PC-9 (cell line): Measurements from ENCODE around the gene SULT2A1. TPM values are rescaled to one million over a fixed set of nuclear protein-coding genes. Genes with fewer than 3 reads are reported as not detected.
"Not testable (repeated sequence)": the region's sequence is repeated elsewhere in the genome, so short reads cannot be mapped to it uniquely, and the experiment has no call there.

Experiments used
- Bru-seq: library from RNA; stranded (reverse); fragments of 400-500 nt; gene quantifications from one replicate; lab custom pipeline; 2021; lab: Mats Ljungman, UMichigan
- BruChase-seq, 2 experiments: library from RNA; stranded (reverse); fragments of 400-500 nt; gene quantifications; one replicate each; lab custom pipeline; 2021; lab: Mats Ljungman, UMichigan
- BruUV-seq: library from RNA; stranded (reverse); fragments of 400-500 nt; replicated peaks from 2 replicates; lab custom pipeline; 2021; lab: Mats Ljungman, UMichigan
- CTCF ChIA-PET: fragments of 300-600 bp; sonication (Branson Sonifier 250); formaldehyde crosslinking; loops from one replicate; lab custom pipeline; 2022; ENCODE audit warnings: antibody characterized with exemption; lab: Charles Lee
- POLR2A ChIA-PET: fragments of 300-600 bp; sonication (Branson Sonifier 250); formaldehyde crosslinking; loops from one replicate; lab custom pipeline; 2022; ENCODE audit warnings: antibody characterized with exemption; ENCODE audit not compliant: unreplicated experiment; lab: Charles Lee
- DNase-seq, 2 experiments: peaks; one replicate each; pipeline versions ENCODE4 v3.0.0 to v3.0.0-alpha.2; 2015 to 2022; ENCODE audit warnings: mixed read lengths in 1 of 2
- H2AFZ ChIP-seq: fragments of 200-600 bp; sonication (generic); 2 replicates; pipeline ENCODE4 v1.8.1; 2017; ENCODE audit warnings: antibody characterized with exemption
- H3F3A ChIP-seq: fragments of 200-600 bp; sonication (generic); 2 replicates; pipeline ENCODE4 v1.8.1; 2017; ENCODE audit warnings: antibody characterized with exemption, mild to moderate bottlenecking, low read depth; ENCODE audit not compliant: insufficient read depth
- H3K27ac ChIP-seq: fragments of 200-600 bp; sonication (generic); 2 replicates; pipeline ENCODE4 v1.6.1; 2016; ENCODE audit warnings: mixed run types
- H3K27me3 ChIP-seq: fragments of 200-600 bp; sonication (generic); 2 replicates; pipeline ENCODE4 v1.6.1; 2016; ENCODE audit warnings: low read depth, mixed run types; ENCODE audit not compliant: insufficient read depth
- H3K36me3 ChIP-seq: fragments of 200-600 bp; sonication (generic); 2 replicates; pipeline ENCODE4 v1.6.1; 2016; ENCODE audit warnings: low read depth, mixed run types
- H3K4me1 ChIP-seq: fragments of 200-600 bp; sonication (generic); replicated peaks from 2 replicates; pipeline ENCODE4 v1.6.1; 2016; ENCODE audit warnings: mixed run types; ENCODE audit not compliant: insufficient read depth
- H3K4me2 ChIP-seq: fragments of 200-600 bp; sonication (generic); 2 replicates; pipeline ENCODE4 v1.6.1; 2017; ENCODE audit warnings: mixed run types
- H3K4me3 ChIP-seq: fragments of 200-600 bp; sonication (generic); 2 replicates; pipeline ENCODE4 v1.6.1; 2016; ENCODE audit warnings: mixed run types
- H3K79me2 ChIP-seq: fragments of 200-600 bp; sonication (generic); 2 replicates; pipeline ENCODE4 v1.6.1; 2017; ENCODE audit warnings: low read depth, mixed run types
- H3K9me2 ChIP-seq: fragments of 200-600 bp; sonication (generic); 2 replicates; pipeline ENCODE4 v1.8.1; 2017; ENCODE audit warnings: mild to moderate bottlenecking; ENCODE audit not compliant: insufficient read depth
- H3K9me3 ChIP-seq: fragments of 200-600 bp; sonication (generic); 2 replicates; pipeline ENCODE4 v1.8.1; 2016; ENCODE audit warnings: low read depth; ENCODE audit not compliant: insufficient read depth
- H4K20me1 ChIP-seq: fragments of 200-600 bp; sonication (generic); 2 replicates; pipeline ENCODE4 v1.8.1; 2017; ENCODE audit not compliant: insufficient read depth
- CTCF ChIP-seq: fragments of 200-600 bp; sonication (generic); conservative IDR thresholded peaks from 2 replicates; pipeline ENCODE4 v1.6.1; 2017; ENCODE audit warnings: mixed run types, antibody characterized with exemption, mild to moderate bottlenecking, moderate library complexity
- EZH2 ChIP-seq: fragments of 200-600 bp; sonication (generic); IDR thresholded peaks from 2 replicates; pipeline ENCODE4 v1.8.0; 2017; ENCODE audit warnings: antibody characterized with exemption, low read depth
- intact Hi-C: fragments of 100-400 bp; cut with micrococcal nuclease; formaldehyde crosslinking; loops from one replicate; pipeline ENCODE4 v1.10.0; 2022; ENCODE audit not compliant: unreplicated experiment
- long read RNA-seq: library from polyadenylated mRNA; stranded (forward); transcript quantifications from one replicate; pipeline ENCODE4 v2.0.0, GENCODE V29; 2022
- total RNA-seq: library from RNA; stranded (reverse); gene quantifications from 2 replicates; pipeline ENCODE4 v1.2.3, GENCODE V29; 2021

The SULT2A1 gene
- total RNA-seq: not detected in 2 replicates
- not detected for Bru-seq, nascent RNA
- not detected for BruChase-seq, experiment 1, labeled RNA remaining after a 2-hour chase
- BruChase-seq, experiment 2, labeled RNA remaining after a 6-hour chase: not detected
- long read RNA-seq: 0 reads

- no peaks in the 10 kb centered on the region for H3K79me2 ChIP-seq
- H3K4me1 ChIP-seq: no peaks in the 10 kb centered on the region
- intact Hi-C loops: no loop called here
- H3K4me3 ChIP-seq: no peak within 1 kb of the TSS
- no peaks in the 10 kb centered on the region for H4K20me1 ChIP-seq
- no TSS peak for BruUV-seq
- TF ChIP-seq CTCF (no peak), EZH2 (no peak)
- CTCF ChIA-PET: interaction anchor here (0.5 kb wide), 1 partner anchor 188 kb away, joined by 5 read pairs; no protein-coding TSS in a partner anchor
- H3K9me2 ChIP-seq: no peaks in the 10 kb centered on the region
- no peak within 1 kb of the TSS for H2AFZ ChIP-seq
- no peak for DNase-seq
- no peaks in the 10 kb centered on the region for H3K36me3 ChIP-seq
- no peak within 1 kb of the TSS; the same call in 1 of the 2 replicates for H3K4me2 ChIP-seq
- no peak within 1 kb of the TSS for H3K27ac ChIP-seq
- 0 out of 2 replicates have a peak, but pooled peaks cover 6% of the 10 kb centered on the region for H3F3A ChIP-seq
- POLR2A ChIA-PET: interaction anchor here (0.6 to 0.9 kb wide), 2 partner anchors 70 to 140 kb away, joined by 3 to 10 read pairs; no protein-coding TSS in a partner anchor
- H3K27me3 ChIP-seq: peaks cover 80% of the 10 kb centered on the region
- no peaks in the 10 kb centered on the region for H3K9me3 ChIP-seq
These were observed at the start of gene SULT2A1 for GRCh38 chr19:47886010-47886559. SULT2A1 (minus strand) TSS chr19:47886315; CDS start chr19:47886257, 58 bp downstream.

GRCh38 chr19:47928581-47928980 lies 42.5 kb upstream of the SULT2A1 start:
- H2AFZ ChIP-seq, BruUV-seq, H3K4me2 ChIP-seq, POLR2A ChIA-PET, CTCF ChIA-PET, H4K20me1 ChIP-seq, H3K36me3 ChIP-seq, H3K9me3 ChIP-seq, H3K4me1 ChIP-seq, H3K27me3 ChIP-seq, H3K9me2 ChIP-seq, intact Hi-C loops, H3K79me2 ChIP-seq, DNase-seq, H3F3A ChIP-seq, H3K27ac ChIP-seq, H3K4me3 ChIP-seq: not testable (repeated sequence)

GRCh38 chr19:47920107-47920506 lies 34.0 kb upstream of the SULT2A1 start:
- H3K4me2 ChIP-seq, POLR2A ChIA-PET, H4K20me1 ChIP-seq, H3K36me3 ChIP-seq, H3F3A ChIP-seq, H3K4me3 ChIP-seq, H3K9me3 ChIP-seq, H3K9me2 ChIP-seq, H3K27ac ChIP-seq, H3K4me1 ChIP-seq, H3K27me3 ChIP-seq, H2AFZ ChIP-seq, intact Hi-C loops, BruUV-seq, CTCF ChIA-PET, H3K79me2 ChIP-seq: not testable (repeated sequence)
- peak in 1 of 2 experiments; percentile 98 for DNase-seq
- peak; percentile 74 for TF ChIP-seq CTCF

GRCh38 chr19:47910191-47910590 lies 24.1 kb upstream of the SULT2A1 start:
- H3K36me3 ChIP-seq, H3F3A ChIP-seq, H3K27ac ChIP-seq, H2AFZ ChIP-seq, H3K79me2 ChIP-seq, H3K27me3 ChIP-seq, DNase-seq, BruUV-seq, H3K4me2 ChIP-seq, H3K4me3 ChIP-seq, H4K20me1 ChIP-seq, H3K9me2 ChIP-seq, intact Hi-C loops, H3K4me1 ChIP-seq, H3K9me3 ChIP-seq, POLR2A ChIA-PET, CTCF ChIA-PET: not testable (repeated sequence)
